LNCaP clone FGC (cell line): ENCODE results near the gene STK32C.

Experiments used
- DNase-seq: peaks from one replicate; pipeline ENCODE4 v3.0.0-alpha.2; 2011; ENCODE audit warnings: low read depth
- H3K4me3 ChIP-seq: 2 replicates; pipeline ENCODE4 v1.5.1; 2011; ENCODE audit warnings: mild to moderate bottlenecking, low read depth, low read length, control low read depth
- TF ChIP-seq, protein P1 (sequence below): IDR thresholded peaks from 2 replicates; pipeline ENCODE4 v1.5.1; 2012; ENCODE audit warnings: mild to moderate bottlenecking; ENCODE audit not compliant: control insufficient read depth, insufficient read depth; ENCODE audit errors: extremely low read depth

The STK32C gene

GRCh38 chr10:132328106-132328505 lies 20.4 kb upstream of the STK32C start:
- H3K4me3 ChIP-seq = no peak overlapping the region
- DNase-seq = no peak
- TF ChIP-seq, protein P1, sequence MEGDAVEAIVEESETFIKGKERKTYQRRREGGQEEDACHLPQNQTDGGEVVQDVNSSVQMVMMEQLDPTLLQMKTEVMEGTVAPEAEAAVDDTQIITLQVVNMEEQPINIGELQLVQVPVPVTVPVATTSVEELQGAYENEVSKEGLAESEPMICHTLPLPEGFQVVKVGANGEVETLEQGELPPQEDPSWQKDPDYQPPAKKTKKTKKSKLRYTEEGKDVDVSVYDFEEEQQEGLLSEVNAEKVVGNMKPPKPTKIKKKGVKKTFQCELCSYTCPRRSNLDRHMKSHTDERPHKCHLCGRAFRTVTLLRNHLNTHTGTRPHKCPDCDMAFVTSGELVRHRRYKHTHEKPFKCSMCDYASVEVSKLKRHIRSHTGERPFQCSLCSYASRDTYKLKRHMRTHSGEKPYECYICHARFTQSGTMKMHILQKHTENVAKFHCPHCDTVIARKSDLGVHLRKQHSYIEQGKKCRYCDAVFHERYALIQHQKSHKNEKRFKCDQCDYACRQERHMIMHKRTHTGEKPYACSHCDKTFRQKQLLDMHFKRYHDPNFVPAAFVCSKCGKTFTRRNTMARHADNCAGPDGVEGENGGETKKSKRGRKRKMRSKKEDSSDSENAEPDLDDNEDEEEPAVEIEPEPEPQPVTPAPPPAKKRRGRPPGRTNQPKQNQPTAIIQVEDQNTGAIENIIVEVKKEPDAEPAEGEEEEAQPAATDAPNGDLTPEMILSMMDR = no peak

DNA sequence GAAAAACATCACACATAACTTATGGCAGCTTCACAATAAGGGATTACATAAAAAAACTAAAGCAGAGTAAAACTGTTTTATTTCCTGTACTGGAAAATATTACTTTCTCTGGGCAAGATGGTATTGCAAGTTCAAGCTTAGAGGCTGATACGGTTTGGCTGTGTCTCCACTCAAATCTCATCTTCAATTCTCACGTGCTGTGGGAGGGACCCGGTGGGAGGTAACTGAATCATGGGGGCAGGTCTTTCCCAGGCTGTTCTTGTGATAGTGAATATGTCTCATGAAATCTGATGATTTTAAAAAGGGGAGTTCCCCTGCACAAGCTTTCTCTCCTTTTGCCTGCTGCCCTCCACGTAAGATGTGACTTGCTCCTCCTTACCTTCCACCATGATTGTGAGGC lies 19.2 kb upstream of the STK32C start:
- no peak overlapping the region for H3K4me3 ChIP-seq
- DNase-seq = no peak
- TF ChIP-seq, protein P1 = no peak

- TF ChIP-seq, protein P1 = no peak
- no peak overlapping the region for H3K4me3 ChIP-seq
- DNase-seq = no peak
These were observed 18.7 kb upstream of the STK32C start for GRCh38 chr10:132326344-132326889.

GRCh38 chr10:132324186-132324585 lies 16.4 kb upstream of the STK32C start:
- no peak for DNase-seq
- TF ChIP-seq, protein P1 = no peak
- no peak overlapping the region for H3K4me3 ChIP-seq

DNA sequence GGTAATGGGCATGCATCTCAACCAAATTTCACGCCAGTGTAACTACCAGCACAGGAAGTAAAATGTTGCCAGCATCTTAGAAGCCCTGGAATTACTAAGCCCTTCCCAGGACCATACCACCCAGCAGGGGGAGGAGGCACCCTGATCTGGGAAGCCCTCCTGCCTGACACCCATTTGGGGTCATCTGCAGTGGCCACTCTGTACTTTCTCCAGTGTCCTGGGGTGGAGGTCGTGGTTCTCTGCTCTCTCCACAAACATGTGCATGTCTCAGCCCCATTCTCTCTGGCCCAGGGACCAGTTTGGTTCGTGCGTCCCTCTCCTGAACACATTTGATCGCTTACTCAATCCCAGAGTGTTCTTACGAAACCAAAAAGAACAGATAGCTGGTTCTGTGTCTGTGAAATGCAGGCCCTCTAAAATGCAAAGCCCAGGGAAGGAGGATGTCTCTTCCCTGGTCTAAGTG lies 14.9 kb upstream of the STK32C start:
- DNase-seq = no peak
- TF ChIP-seq, protein P1 = no peak
- H3K4me3 ChIP-seq = no peak overlapping the region

DNA sequence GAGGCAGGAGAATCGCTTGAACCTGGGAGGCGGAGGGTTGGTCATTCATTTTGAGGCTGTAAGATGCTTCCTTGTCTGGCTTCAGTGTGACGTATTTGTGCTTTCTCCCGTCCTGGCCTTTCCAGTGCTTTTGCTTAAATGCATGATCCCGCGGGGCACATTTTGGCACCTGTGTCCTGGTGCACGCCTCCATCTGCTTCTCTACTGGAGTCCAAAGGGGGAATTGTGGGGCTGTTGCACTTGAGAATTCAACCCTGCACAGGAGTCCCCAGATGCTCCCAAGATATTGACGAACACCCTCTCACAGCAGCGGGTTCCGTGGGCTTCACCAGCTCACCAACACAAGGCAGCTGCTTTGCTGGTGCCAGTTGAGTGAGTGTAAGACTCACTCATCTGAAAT lies 14.0 kb upstream of the STK32C start:
- DNase-seq = no peak
- TF ChIP-seq, protein P1 = no peak
- H3K4me3 ChIP-seq = no peak overlapping the region
